ENCODE results near the gene TIMM22. TPM values are rescaled to one million over a fixed set of nuclear protein-coding genes. Genes with fewer than 3 reads are reported as not detected.

The TIMM22 gene
- total RNA-seq, 4 donors from 2014 or later: 14.4 to 16.1 (median 15.3) TPM

- no peaks in the 10 kb centered on the region for H3K27me3 ChIP-seq
- H3K4me1 ChIP-seq: peaks cover 77 to 86% of the 10 kb centered on the region in 2 donors
- intact Hi-C loops (cut with DNase I; ENCODE audit: low total_unique reads): loop anchor here (5.0 kb wide), 1 partner anchor 34 kb away; no protein-coding TSS in a partner anchor
- peaks cover 0 to 37% of the 10 kb centered on the region in 2 donors for H3K36me3 ChIP-seq
- H3K9me3 ChIP-seq: no peaks in the 10 kb centered on the region
- ATAC-seq (no peak), DNase-seq (no peak)
- in situ Hi-C loops (cut with MboI; ENCODE audit: low sequenced_read_pairs in 4 of 4): loop anchor here in 1 of 4 donors (5.0 kb wide), 1 partner anchor 54 kb away; no protein-coding TSS in a partner anchor
- no peak for TF ChIP-seq POLR2A (IDR thresholded peaks at IDR 0.05)
- no peak for TF ChIP-seq CTCF (IDR thresholded peaks at IDR 0.05 in 4 of 5, conservative IDR thresholded peaks at IDR 0.05 in 1 of 5)
- H3K4me3 ChIP-seq: no peak overlapping the region
- H3K27ac ChIP-seq: peak overlapping the region; percentile 85 to 94 (median 90)
Observed at GRCh38 chr17:1002771-1003555, 6.0 kb downstream of the TIMM22 start.

- Histone ChIP-seq H3K27me3 (no peaks in the 10 kb centered on the region), H3K36me3 (peaks cover 0 to 43% of the 10 kb centered on the region in 2 donors), H3K4me1 (peaks cover 77 to 80% of the 10 kb centered on the region in 2 donors), H3K9me3 (no peaks in the 10 kb centered on the region), H3K27ac (peak overlapping the region; percentile 85 to 94 (median 90)), H3K4me3 (no peak overlapping the region)
- in situ Hi-C loops (cut with MboI; ENCODE audit: low sequenced_read_pairs in 4 of 4): loop anchor here in 1 of 4 donors (5.0 kb wide), 1 partner anchor 54 kb away; no protein-coding TSS in a partner anchor
- ATAC-seq (no peak), DNase-seq (no peak)
- TF ChIP-seq POLR2A (IDR thresholded peaks at IDR 0.05): no peak
- no peak for TF ChIP-seq CTCF (IDR thresholded peaks at IDR 0.05 in 4 of 5, conservative IDR thresholded peaks at IDR 0.05 in 1 of 5)
- intact Hi-C loops (cut with DNase I; ENCODE audit: low total_unique reads): loop anchor here (5.0 kb wide), 1 partner anchor 34 kb away; no protein-coding TSS in a partner anchor
Observed at GRCh38 chr17:1003633-1003971, 6.7 kb downstream of the TIMM22 start.

- intact Hi-C loops (cut with DNase I; ENCODE audit: low total_unique reads) (loop anchor here (5.0 kb wide), 1 partner anchor 33 kb away; no protein-coding TSS in a partner anchor), in situ Hi-C loops (cut with MboI; ENCODE audit: low sequenced_read_pairs in 4 of 4) (loop anchor here in 1 of 4 donors (5.0 kb wide), 1 partner anchor 53 kb away; no protein-coding TSS in a partner anchor)
- peak overlapping the region in 3 of 4 donors; percentile 90 to 94 (median 90) for H3K27ac ChIP-seq
- no peak overlapping the region for H3K4me3 ChIP-seq
- ATAC-seq (no peak), DNase-seq (no peak)
- H3K36me3 ChIP-seq: peaks cover 0 to 43% of the 10 kb centered on the region in 2 donors
- TF ChIP-seq CTCF (IDR thresholded peaks at IDR 0.05 in 4 of 5, conservative IDR thresholded peaks at IDR 0.05 in 1 of 5) (no peak), POLR2A (IDR thresholded peaks at IDR 0.05) (no peak)
- no peaks in the 10 kb centered on the region for H3K27me3 ChIP-seq
- H3K9me3 ChIP-seq: no peaks in the 10 kb centered on the region
- H3K4me1 ChIP-seq: peaks cover 75% of the 10 kb centered on the region in 2 donors
Observed at GRCh38 chr17:1003972-1004768, 7.2 kb downstream of the TIMM22 start.

- in situ Hi-C loops (cut with MboI; ENCODE audit: low sequenced_read_pairs in 4 of 4) (loop anchor here in 1 of 4 donors (5.0 kb wide), 1 partner anchor 52 kb away; no protein-coding TSS in a partner anchor), intact Hi-C loops (cut with DNase I; ENCODE audit: low total_unique reads) (loop anchor here (5.0 kb wide), 1 partner anchor 32 kb away; no protein-coding TSS in a partner anchor)
- H3K27me3 ChIP-seq: no peaks in the 10 kb centered on the region
- no peak overlapping the region for H3K4me3 ChIP-seq
- H3K4me1 ChIP-seq: peaks cover 69 to 70% of the 10 kb centered on the region in 2 donors
- no peak for ATAC-seq
- peak overlapping the region in 3 of 4 donors; percentile 68 to 90 (median 90) for H3K27ac ChIP-seq
- no peak for DNase-seq
- H3K36me3 ChIP-seq: peaks cover 0 to 41% of the 10 kb centered on the region in 2 donors
- no peaks in the 10 kb centered on the region for H3K9me3 ChIP-seq
- TF ChIP-seq POLR2A (IDR thresholded peaks at IDR 0.05): no peak
- TF ChIP-seq CTCF (IDR thresholded peaks at IDR 0.05 in 4 of 5, conservative IDR thresholded peaks at IDR 0.05 in 1 of 5): no peak
Observed at GRCh38 chr17:1004769-1005295, 7.9 kb downstream of the TIMM22 start.

Data from gastrocnemius medialis (tissue), 4 donors.